A549 treated with AZD9567 at 1 μM for 4 hours (cell line): ENCODE results near the gene COPS7B. TPM values are rescaled to one million over a fixed set of nuclear protein-coding genes. Genes with fewer than 3 reads are reported as not detected.

Source experiments
- total RNA-seq: library from RNA; stranded (reverse); fragments of 200-300 nt; extraction: Qiagen RNA extraction; gene quantifications from 5 replicates; pipeline ENCODE4 v1.2.3, GENCODE V29; 2022; ENCODE audit not compliant: insufficient read depth

The COPS7B gene
- 25.3 to 39.3 TPM (median 38.6 TPM) in 5 replicates for total RNA-seq

DNA sequence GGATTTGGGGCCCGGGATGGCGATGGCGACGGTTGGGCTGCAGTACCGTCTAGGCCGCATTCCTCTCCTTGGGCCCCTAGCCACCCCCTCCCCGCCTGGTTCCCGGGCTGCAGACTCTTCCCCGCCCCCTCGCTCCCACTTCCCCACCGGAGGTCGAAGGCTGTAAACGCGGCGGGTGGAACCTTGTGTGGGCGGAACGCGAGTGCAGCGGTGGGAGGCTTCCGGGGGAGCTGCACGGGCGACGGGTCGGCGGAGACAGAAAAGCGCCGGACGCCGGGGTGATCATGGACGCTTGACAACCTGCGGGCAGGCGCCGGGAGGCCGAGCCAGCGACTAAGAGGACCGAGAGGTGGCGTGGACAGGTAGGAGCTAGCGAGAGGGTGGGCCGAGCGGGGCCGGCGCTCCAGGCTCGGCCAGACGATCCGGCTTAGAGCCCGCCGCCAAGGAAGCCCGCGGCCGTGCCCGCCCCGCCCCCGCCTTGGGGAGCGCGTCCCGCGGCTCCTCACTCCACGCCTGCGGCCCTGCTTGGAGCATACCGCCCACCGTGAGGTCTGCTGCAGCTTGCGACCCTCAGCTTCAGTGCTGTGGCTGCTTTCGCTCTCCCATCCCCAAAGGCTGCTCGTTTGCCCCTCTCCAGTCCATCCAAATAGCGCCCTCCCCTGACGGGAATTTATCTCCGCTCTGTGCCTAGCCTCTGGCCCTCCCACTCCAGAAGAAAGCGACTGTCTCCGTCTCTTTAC lies at the start of gene COPS7B:
COPS7B (plus strand) TSS at position 269 of the 740 bp plus-strand sequence. CDS start 2,126 bp downstream, outside the sequence.

DNA sequence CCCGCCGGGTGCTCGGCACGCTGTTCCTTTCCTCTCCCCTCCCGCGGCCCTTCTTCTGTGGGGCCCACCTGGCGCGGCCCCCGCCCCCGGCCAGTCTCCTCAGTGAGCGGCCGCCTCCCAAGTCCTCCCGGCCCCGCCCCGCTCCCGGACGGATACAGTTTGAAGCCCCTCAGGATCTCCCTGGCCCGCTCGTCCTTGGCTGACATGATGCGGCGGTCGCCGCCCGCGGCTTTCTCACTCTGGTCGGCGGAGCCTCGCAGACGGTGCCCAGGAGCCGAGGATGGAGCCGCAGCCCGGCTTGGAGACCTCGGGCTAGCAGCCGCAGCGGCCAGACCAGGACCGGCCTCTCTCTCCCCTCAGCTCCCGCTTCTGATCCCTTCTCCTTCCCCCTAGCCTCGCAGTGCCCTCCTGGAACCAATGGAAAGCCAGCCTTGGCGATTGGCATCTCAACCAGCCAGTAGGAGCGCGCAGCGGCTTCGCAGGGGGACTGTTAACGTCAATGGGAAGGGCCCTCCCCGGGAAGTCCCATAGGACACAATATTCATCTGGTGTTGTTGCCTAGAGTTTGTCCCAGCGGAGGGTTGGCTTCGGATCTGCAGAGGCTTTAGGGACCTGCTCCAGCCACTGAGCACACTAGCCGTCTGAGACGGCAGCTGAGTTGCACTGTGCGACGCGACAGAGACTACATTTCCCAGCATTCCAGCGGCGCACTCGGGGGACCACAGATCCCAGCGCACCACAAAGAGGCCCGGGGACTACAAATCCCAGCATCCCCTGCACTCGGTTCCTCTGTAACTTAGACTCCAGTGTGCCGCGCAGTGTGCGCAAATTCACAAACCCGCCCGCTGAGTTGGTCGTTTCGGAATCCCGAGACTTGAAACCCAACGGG lies 5.1 kb upstream of the COPS7B start, which contains the start of gene PDE6D:
PDE6D (minus strand) TSS at position 374 of the 889 bp plus-strand sequence; CDS start at position 206, 168 bp downstream.

Other genes starting within 250 kb of the COPS7B start
- not detected in 5 replicates for gene TEX44, start 193.6 kb upstream of the COPS7B start, total RNA-seq
- 1,432 to 1,524 TPM (median 1,499 TPM) in 5 replicates for gene PTMA, start 77.9 kb upstream of the COPS7B start, total RNA-seq
- gene PDE6D, start 5.2 kb upstream of the COPS7B start, total RNA-seq: 20.7 to 29.7 TPM (median 24.7 TPM) in 5 replicates
- 0.27 to 0.60 TPM (median 0.37 TPM) in 4 of 5 replicates, not detected in the other for gene NPPC, start 140.0 kb downstream of the COPS7B start, total RNA-seq
- 12.4 to 17.3 TPM (median 13.9 TPM) in 5 replicates for gene DIS3L2, start 175.3 kb downstream of the COPS7B start, total RNA-seq